Brain pericyte (primary cell): ENCODE results near the gene TCF7L2.
"Not testable (repeated sequence)": the region's sequence is repeated elsewhere in the genome, so short reads cannot be mapped to it uniquely, and the experiment has no call there.

Experiments used
- DNase-seq: peaks from one replicate; pipeline ENCODE4 v3.0.0-alpha.2; 2012; ENCODE audit warnings: low read depth, low spot score

Gene TCF7L2

GRCh38 chr10:113063043-113063967 lies 113.3 kb downstream of the TCF7L2 start:
- no peak for DNase-seq

DNA sequence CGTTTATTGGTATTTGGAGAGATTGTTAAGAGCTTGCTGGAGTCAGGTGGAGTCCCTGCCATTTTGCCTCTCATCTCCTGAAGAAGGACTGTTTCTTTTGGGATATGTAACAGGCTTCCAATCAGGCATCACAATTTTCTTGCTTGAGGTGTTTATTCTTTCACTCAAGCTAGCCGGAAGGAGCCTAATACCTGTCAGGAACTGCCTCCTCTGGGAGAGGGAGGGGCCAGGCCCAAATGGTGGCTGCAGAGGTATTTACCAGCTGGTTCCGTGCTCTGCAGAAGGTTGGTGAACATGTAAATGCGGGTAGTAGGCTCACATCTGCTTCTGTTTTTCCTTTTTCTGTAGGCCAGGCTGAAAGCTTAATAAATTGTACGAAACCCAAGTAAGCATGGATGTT lies 114.0 kb downstream of the TCF7L2 start:
- no peak for DNase-seq

- DNase-seq = not testable (repeated sequence)
Observed at GRCh38 chr10:113066120-113066519, 116.1 kb downstream of the TCF7L2 start.

DNA sequence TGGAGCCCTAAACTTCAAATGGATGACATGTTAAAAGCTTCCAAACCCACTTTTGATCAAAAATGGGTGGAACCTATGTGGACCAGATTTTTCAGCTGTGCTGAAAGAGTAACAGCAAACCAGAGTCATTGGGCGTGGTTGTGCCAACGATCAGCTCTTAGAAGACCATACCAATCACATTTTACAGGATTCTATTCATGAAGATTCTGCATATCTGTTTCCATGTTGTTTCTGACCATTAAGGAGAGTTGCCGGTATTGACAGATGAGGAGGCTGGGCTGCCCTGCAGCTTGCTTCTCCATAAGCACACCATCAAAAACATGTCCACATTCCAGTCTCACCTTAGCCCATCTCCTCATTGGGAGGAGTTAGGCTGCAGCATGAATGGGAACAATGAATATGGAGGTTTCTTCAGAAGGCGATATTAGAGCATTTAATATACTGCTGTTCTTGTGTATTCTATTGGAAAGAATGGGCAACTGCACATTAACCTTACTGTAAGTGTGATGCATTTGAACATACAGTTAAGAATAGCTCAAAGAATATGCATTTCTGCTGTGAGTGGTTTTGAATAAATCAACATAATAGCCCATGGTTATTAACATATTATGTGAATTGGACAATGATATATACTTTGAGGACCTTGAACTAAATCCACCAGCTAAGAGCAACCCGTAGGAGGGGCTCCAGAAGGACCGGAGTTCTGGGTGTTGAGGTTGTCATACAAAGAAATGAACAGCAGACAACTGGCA lies 116.7 kb downstream of the TCF7L2 start:
- no peak for DNase-seq

DNA sequence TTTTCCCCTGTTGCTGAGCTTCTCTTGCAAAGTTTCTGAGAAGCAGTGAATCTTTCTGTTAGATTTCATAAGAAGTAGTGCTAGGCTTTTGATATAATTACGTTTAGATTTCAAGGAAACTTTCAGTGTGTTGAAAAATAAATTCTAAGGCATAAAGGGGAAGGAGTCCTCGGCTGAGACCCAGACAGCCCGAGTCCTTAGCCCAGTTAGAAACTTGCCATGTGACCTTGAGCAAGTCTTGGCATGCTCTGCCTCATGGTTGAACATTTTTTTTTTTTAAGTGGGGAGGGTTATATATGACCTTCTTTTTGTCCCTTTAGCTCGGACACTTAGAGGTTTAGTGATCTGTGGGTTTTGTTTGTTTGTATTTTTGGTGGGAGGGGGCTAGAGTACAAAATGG lies 117.5 kb downstream of the TCF7L2 start:
- DNase-seq = no peak

DNA sequence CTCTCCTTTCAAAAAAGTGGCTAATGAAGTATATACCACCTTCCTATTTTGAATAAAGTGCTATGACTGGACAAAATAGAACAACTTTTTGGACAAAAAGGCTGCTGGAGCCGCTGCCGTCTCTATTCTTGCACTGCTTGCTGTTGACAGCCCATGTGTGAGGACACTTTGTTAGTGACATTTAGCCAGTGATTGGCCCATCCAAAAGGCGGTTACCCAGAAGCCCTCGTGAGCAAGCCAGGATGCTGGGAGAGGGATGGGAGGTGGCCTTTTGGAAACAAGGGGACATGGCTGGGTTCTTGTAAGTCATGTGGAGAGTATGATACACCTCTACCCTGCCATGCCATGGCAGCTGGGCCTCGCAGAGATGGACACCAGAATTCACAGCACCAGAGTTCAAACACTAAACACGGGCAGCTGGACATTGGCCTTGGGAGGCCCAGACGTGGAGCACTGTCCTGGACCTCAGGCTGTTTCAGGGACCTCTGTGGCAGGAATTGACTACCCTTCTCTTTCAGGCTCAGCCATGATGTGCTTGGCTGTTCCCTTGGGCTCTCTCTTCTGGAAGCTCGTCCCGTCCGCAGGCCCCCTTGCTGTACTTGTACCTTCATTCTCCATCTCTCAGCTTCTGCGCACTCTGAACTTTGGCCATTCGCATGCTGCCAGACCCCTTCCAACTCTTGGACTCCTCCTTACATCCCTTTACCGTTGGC lies 118.3 kb downstream of the TCF7L2 start:
- DNase-seq = no peak

DNA sequence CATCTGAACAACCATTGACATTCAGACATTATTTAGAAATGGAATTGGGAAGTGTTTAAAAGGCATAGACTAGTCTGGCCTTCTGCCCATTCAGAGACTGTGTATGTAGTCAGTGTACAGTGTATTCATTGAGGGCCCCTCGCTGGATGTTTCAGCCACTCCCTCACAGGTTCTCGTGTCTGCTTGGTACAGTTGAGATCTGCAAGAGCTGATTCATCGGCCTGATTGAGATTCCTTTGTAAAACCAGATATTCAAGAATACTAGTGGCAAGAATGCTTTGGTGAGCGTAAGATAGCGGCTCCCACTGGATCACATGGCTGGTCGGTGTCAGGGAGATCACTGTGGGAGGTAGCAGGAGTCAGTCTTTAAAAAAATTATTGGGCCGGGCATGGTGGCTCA lies 119.5 kb downstream of the TCF7L2 start:
- DNase-seq = no peak

GRCh38 chr10:113071446-113071845 lies 121.4 kb downstream of the TCF7L2 start:
- DNase-seq = no peak

DNA sequence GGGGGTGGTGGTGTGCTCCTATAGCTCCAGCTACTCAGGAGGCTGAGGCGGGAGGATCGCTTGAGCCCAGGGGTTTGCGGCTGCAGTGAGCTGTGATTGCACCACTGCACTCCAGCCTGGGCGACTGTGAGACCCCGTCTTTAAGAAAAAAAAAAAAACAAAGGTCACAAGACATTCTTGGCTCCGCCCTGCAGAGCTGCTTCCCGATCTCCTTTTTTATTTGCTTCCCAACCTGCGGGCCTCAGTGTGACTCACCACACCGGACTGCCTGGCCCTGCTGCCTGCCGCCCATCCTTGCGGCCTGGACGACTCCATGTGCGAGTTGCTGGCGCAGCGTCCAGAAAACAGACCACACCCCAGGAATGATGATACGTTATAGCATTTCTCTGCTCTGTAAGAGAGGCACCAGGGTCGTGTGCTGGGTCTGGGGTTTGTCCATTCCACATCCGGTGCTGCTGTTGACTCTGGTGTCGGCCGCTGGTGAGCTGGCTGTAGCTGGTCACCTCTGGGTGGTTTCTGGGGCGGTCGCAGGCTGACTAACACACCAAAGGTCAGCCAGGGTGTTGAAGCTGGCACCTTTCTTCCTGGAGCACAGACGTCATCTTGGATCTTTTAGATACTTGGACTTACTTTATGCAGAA lies 123.6 kb downstream of the TCF7L2 start:
- peak; percentile 41 for DNase-seq

GRCh38 chr10:113076949-113077348 lies 126.9 kb downstream of the TCF7L2 start:
- DNase-seq = no peak

GRCh38 chr10:113078282-113078907 lies 128.3 kb downstream of the TCF7L2 start:
- no peak for DNase-seq

DNA sequence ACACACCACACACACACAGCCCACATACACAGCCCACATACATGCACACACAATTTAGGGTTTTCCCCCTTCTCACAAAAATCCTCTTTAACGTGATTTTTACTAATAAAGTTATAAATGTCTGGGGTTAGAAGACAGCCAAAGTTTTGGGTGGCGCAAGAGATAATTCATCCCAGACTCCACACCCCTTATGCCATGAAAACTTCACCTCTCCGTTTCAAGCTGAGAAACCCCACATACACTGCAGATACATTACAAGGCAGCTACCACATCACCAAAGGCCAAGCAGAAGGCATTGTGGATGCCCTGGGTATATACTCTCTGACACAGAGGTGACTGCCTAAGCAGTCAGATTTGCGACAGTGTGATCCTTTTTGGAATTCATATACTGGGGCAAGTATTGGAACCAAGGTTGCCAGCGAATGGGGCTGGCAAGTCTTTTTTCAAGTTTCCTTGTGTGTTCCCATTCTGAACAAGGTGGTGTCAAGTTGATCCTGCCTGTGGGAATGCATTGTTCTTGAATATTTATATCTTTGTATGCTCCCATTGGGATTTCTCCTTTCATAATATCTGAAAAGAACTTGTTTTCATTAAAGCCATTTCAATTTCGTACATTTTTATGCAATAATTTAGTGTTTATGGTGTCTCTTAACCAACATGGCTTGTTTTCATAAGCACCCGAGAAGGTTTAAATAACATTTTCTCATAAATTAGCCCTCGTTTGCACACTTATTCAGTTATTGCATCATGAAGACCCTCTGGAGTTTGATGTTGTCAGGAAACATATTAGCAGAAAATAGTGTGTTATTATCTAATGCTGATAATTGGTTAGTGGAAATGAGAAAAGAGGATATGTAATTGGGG lies 130.2 kb downstream of the TCF7L2 start:
- DNase-seq = no peak

- no peak for DNase-seq
Observed at GRCh38 chr10:113080925-113081229, 130.8 kb downstream of the TCF7L2 start.

DNA sequence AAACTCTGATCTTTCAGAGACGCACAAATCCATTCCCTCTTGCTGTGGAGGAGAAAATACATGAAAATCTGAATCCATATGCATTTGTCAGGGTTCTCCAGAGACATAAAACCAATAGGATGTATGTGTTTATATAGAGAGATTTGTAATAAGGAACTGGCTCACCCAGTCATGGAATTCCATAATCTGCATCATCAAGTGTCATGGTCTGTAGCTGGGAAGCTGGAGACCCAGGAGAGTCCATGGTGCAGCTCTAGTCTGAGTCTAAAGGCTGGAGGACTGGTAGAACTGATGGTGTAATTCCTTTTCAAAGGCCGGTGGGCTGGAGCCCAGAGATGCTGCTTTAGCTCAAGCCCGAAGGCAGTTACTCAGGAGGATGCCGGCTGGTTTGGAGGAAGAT lies 134.0 kb downstream of the TCF7L2 start:
- no peak for DNase-seq

DNA sequence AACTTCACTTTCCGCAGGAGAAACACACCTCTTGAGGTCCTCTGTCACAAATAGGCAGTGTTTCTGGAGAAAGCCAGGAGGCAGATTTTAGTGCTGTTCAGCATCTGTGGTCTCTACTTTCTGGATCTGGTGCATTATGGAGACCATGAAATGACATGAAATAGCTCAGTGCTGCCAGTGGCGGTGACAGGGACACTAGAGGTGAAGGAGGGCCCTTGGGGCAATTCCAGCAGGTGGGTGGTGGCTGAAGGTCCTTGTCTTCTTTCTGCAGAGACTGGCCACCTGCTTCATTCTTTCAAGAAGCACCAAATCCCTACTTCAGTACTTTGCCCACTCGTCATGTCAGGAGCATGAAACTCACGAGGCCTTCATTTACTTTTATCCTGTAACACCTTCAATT lies 135.7 kb downstream of the TCF7L2 start:
- DNase-seq = no peak

- DNase-seq = no peak
Observed at GRCh38 chr10:113086282-113086681, 136.2 kb downstream of the TCF7L2 start.

GRCh38 chr10:113087165-113088029 lies 137.3 kb downstream of the TCF7L2 start:
- DNase-seq = peak; percentile 88

DNA sequence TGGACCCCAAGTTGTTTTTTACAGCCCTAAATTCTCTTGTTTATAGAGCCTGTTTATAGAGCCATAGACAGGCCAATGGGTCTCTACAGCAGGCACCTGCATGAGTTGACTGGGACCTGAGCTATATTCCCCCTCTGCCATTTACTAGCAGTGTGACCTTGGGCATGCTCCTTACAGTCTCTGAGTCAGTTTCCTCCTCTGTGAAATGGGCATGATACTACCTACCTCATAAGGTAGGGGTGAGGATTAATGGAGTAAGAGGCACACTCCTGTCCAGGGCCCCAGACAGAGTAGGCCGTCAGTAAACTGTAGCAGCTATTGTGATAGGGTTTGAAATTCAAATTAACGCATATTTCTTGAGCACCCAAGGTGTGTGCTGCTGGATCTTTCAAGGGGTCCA lies 138.1 kb downstream of the TCF7L2 start:
- no peak for DNase-seq

DNA sequence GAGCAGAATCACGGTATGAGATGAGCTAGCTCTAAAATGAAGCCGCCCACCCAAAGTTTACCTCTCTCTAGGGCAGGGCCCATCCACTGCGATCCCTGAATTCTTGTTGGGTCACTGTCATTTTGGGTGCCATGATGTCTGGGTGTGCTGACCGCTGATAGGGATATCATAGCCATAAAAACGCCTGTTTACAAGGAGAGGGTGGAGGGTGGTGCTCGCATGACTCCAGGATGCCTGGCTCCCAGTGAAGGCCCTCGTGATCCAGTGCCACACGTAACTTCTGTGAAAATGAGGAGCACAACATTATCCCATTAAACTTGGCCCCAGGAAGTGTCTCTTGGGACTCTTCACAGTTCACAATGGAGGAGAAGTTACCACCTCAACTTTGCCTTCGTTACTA lies 139.5 kb downstream of the TCF7L2 start:
- DNase-seq = no peak
